Measurements from ENCODE around the gene ITGA1.

GRCh38 chr5:52995914-52996313 is 208.2 kb downstream of the ITGA1 start:
- TF ChIP-seq CTCF (IDR thresholded peaks at IDR 0.05; ENCODE audit: insufficient read depth, low read length): no peak
- no peak for TF ChIP-seq POLR2AphosphoS5 (IDR thresholded peaks at IDR 0.05; ENCODE audit: low read depth)
- no peak for TF ChIP-seq GABPA (IDR thresholded peaks at IDR 0.05; ENCODE audit: low read depth)
